B cell (primary cell): Measurements from ENCODE around the gene CD93.

Experiments
- CTCF ChIP-seq: fragments of 200-600 bp; IDR thresholded peaks from one replicate; pipeline ENCODE4 v1.8.0; 2022; ENCODE audit warnings: antibody characterized with exemption, mild to moderate bottlenecking
- EZH2 ChIP-seq: IDR thresholded peaks from 2 replicates; pipeline ENCODE4 v1.6.1; 2012; ENCODE audit warnings: borderline replicate concordance, low read depth, mild to moderate bottlenecking, moderate library complexity, low read length; ENCODE audit not compliant: insufficient read depth, poor library complexity, severe bottlenecking

- TF ChIP-seq CTCF: no peak
- no peak for TF ChIP-seq EZH2
These were observed 1.2 kb downstream of the CD93 start for GRCh38 chr20:23084845-23085365.
